Mesodermal cell (in vitro differentiated cells): Measurements from ENCODE around the gene PRRT1.

Experiments used
- H3K27ac ChIP-seq: 2 replicates; pipeline ENCODE4 v1.7.0; 2013; ENCODE audit warnings: mild to moderate bottlenecking, low read depth, low read length, moderate library complexity; ENCODE audit not compliant: severe bottlenecking
- H3K36me3 ChIP-seq: 2 replicates; pipeline ENCODE4 v1.7.1; 2013; ENCODE audit warnings: mild to moderate bottlenecking, low read length, moderate library complexity; ENCODE audit not compliant: control insufficient read depth, insufficient read depth
- H3K4me1 ChIP-seq: one replicate; pipeline ENCODE4 v1.7.1; 2013; ENCODE audit warnings: mild to moderate bottlenecking, low read length; ENCODE audit not compliant: insufficient read depth, control insufficient read depth, poor library complexity, severe bottlenecking
- H3K4me3 ChIP-seq: 2 replicates; pipeline ENCODE4 v1.7.0; 2013; ENCODE audit warnings: low read length, control low read depth, mild to moderate bottlenecking; ENCODE audit not compliant: insufficient read depth, poor library complexity, severe bottlenecking; ENCODE audit errors: extremely low read depth
- H3K9me3 ChIP-seq: 2 replicates; pipeline ENCODE4 v1.7.1; 2013; ENCODE audit warnings: mild to moderate bottlenecking, low read length, moderate library complexity; ENCODE audit not compliant: control insufficient read depth
- WGBS, 2 experiments: methylation state at CpG; one replicate each; pipeline ENCODE4 v1.1.5; 2013; ENCODE audit warnings: missing lambda C conversion rate in 2 of 2; ENCODE audit not compliant: insufficient coverage in 2 of 2; 5-methylcytosine and 5-hydroxymethylcytosine counted together

The PRRT1 gene

DNA sequence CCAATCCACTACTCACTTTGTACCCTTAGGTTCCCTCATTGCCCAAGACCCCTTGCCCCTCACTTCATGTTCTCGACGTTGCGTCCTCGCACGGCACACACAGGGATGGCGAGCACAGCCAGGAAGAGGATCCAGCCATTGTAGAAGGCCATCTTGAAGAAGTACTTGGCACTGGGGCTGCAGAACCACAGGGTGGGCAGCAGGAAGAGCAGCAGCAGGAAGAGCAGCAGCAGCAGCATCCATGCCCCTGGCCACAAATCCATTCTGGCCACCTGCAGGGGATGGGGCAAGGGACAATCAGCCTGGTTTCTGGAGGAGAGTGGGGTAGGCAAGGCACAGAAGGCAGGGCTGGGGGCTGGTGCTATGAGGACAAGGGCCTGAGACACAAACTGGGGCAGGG is 19.5 kb upstream of the PRRT1 start:
- Histone ChIP-seq H3K4me3 (no peak overlapping the region), H3K9me3 (no peaks in the 10 kb centered on the region), H3K4me1 (peaks cover 25% of the 10 kb centered on the region), H3K36me3 (peaks cover 63% of the 10 kb centered on the region), H3K27ac (no peak overlapping the region)
- 96 to 98% methylated on average over 6 of the region's 6 CpGs for WGBS, 2 experiments

DNA sequence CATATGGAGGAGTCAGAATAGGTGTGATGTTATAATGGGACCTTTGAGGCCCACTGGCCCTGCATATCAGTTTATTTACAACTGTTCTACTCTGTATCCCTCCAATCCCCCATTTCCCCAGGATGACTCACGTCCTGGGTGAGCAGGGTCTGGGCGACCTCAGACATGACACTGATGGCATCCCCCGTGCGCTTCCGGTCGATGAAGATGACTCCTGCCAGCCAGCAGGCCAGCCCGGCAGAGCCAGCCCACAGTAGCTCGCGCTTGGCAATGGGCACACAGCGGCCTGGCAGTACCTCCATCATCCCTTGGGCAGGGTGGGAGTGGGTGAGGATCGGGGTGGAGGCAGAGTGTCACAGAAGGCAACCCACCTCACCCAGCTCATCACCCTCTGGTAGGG is 18.6 kb upstream of the PRRT1 start:
- H3K4me1 ChIP-seq = peaks cover 25% of the 10 kb centered on the region
- H3K9me3 ChIP-seq = no peaks in the 10 kb centered on the region
- peaks cover 72% of the 10 kb centered on the region for H3K36me3 ChIP-seq
- WGBS, 2 experiments = 96 to 98% methylated on average over 9 to 10 of the region's 11 CpGs
- no peak overlapping the region for H3K27ac ChIP-seq
- no peak overlapping the region for H3K4me3 ChIP-seq

DNA sequence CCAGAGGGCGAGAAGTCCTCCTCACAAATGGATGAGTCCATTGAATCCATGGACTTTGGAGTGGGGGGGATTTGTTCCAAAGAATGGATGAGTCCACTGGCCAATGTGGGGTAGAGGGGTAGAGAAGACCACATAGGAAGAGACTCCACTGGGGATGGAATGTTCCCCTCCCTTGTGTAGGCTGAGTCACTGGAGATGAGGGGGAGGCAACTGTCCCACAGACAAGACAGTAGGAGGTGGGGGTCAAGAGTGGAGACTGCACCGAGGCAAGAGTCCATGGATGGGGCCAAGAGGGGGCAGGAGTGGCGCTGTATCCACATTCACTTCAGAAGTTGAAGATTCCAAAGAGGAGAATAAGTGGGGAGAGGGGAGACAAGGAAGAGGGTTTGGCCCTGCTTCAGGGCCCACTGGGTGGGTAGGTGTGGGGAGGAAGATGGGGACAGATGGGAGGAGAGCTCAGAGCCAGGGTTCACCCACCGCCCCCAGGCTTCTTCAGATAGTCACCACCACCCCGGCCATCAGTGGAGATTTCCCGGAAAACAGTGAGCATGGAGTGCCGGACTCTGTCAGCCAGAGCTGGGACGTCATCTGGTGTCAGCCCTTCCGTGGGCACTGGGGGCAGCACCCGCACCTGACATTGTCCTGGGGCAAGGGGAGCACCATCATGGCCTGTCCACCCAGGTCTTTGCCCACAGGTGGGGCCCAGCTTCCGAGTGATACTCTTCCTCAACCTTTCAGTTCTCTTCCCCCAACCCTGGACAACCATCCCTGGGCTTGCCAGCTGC is 17.3 kb upstream of the PRRT1 start:
- H3K36me3 ChIP-seq = peaks cover 77% of the 10 kb centered on the region
- no peak overlapping the region for H3K4me3 ChIP-seq
- H3K9me3 ChIP-seq = no peaks in the 10 kb centered on the region
- H3K4me1 ChIP-seq = peaks cover 16% of the 10 kb centered on the region
- WGBS, 2 experiments = 92 to 95% methylated on average over 8 to 11 of the region's 11 CpGs
- H3K27ac ChIP-seq = no peak overlapping the region

DNA sequence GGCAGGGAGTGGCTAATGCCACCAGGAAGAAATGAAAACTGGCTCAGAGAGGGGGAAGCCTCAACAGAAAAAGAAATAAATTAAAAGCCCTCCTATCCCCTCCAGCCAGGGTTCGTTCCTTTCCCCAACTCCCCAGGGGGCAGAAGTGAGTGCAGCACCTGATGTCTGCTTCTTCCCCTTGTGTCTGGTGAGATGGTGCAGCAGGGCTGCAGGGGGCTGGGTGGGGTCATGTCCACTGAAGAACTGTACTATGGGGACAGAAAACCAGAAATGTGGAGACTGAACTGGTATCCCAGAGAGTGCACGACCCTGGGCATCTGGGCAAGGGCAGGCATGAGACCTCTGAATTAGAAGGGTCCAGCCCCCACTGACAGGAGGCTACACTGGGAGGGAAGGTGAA is 16.6 kb upstream of the PRRT1 start:
- WGBS, 2 experiments = 87 to 100% methylated on average over 1 to 2 of the region's 2 CpGs
- H3K4me1 ChIP-seq = peaks cover 16% of the 10 kb centered on the region
- H3K27ac ChIP-seq = peak overlapping the region; percentile 46
- H3K9me3 ChIP-seq = no peaks in the 10 kb centered on the region
- peaks cover 78% of the 10 kb centered on the region for H3K36me3 ChIP-seq
- no peak overlapping the region for H3K4me3 ChIP-seq

DNA sequence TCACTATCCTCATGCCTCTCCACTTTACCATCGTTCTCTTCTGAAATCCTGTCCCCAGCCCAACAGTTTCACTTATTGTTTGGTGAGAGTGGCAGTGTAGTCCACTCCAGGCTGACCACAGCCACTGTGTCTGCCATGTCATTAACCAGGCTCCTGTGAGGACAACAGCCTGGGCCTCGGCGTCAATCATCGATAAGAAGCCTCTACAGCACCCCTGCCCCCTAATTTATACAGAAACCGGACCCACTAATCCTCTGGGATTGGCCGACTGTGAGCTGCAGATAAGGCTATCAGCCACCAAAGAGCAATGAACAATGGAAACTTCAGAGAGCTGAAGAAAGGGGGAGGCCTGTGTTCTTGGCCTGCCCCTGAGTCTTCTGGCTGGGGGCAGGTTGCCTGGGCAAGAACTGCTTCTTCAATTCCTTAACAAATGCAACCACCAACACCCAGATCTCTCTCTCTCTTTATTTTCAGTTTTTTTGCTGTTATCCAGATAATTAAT is 16.1 kb upstream of the PRRT1 start:
- H3K4me3 ChIP-seq = no peak overlapping the region
- peak overlapping the region; percentile 46 for H3K27ac ChIP-seq
- H3K9me3 ChIP-seq = no peaks in the 10 kb centered on the region
- peaks cover 83% of the 10 kb centered on the region for H3K36me3 ChIP-seq
- H3K4me1 ChIP-seq = peaks cover 16% of the 10 kb centered on the region
- WGBS, 2 experiments = 86 to 90% methylated on average over 2 of the region's 6 CpGs

DNA sequence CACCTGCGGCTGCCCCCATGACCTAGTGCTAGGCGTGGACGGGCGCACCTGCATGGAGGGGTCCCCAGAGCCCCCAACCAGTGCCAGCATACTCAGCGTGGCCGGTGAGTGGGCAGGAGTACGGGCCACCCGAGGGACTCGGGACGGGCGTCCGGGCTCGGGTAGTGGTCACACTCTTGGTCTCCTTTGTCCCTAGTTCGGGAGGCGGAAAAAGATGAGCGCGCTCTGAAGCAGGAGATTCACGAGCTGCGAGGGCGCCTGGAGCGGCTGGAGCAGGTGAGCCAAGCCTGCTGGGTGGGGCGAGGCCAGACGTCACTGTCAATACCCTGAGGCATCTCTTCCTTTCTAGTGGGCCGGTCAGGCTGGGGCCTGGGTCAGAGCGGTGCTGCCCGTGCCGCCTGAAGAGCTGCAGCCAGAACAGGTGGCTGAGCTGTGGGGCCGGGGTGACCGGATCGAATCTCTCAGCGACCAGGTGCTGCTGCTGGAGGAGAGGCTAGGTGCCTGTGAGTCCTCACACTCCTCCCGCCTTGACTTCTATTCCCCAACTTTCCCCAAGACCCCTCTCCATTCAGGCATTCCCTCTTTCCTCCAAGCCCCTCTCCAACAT is 15.5 kb upstream of the PRRT1 start:
- no peak overlapping the region for H3K4me3 ChIP-seq
- H3K9me3 ChIP-seq = no peaks in the 10 kb centered on the region
- 94 to 96% methylated on average over 32 of the region's 32 CpGs for WGBS, 2 experiments
- H3K36me3 ChIP-seq = peaks cover 88% of the 10 kb centered on the region
- peaks cover 16% of the 10 kb centered on the region for H3K4me1 ChIP-seq
- peak overlapping the region; percentile 46 for H3K27ac ChIP-seq

DNA sequence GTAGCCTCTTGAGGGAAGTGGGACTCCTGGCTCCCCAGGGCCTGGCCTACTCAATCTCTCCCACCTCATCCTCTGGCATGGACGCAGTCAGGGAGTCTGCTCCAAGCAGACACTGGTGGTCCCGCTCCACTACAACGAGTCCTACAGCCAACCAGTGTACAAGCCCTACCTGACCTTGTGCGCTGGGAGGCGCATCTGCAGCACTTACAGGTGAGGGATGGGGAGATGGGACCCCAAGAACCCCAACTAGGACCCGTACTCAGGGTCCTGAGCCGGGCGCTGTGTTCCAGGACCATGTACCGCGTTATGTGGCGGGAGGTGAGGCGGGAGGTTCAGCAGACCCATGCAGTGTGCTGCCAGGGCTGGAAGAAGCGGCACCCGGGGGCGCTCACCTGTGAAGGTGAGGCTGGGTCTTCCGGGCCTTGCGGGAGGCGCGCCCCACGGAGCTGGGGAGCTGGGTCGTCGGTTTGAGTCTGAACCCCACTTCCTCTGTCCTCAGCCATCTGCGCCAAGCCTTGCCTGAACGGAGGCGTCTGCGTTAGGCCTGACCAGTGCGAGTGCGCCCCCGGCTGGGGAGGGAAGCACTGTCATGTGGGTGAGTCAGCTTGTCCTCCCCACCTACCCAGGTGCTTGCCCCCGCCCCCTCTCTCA is 14.8 kb upstream of the PRRT1 start:
- Histone ChIP-seq H3K4me3 (no peak overlapping the region), H3K4me1 (peaks cover 16% of the 10 kb centered on the region), H3K27ac (no peak overlapping the region), H3K36me3 (peaks cover 90% of the 10 kb centered on the region), H3K9me3 (no peaks in the 10 kb centered on the region)
- WGBS, 2 experiments = 93 to 94% methylated on average over 24 to 28 of the region's 30 CpGs

DNA sequence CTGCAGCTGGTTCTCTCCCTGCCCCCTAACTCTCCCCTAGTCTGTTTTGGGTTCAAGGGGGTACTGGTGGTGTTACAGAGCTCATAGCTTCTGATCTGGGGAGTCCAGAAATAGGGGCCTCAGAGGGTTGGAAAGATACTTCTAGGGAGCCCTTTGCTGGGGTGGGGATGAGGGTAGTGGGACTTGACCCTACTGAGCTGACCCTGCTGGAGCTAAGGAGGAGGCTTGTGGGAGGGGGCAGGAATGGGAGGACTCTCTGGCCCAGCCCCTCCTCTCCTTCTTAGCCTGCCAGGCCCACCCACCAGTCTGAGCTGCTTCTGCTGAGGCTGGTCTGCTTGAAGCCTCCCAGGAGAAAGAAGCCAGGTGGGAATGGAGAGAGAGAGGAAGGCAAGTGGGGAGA is 12.6 kb upstream of the PRRT1 start, which contains the start of gene EGFL8:
TSS of gene EGFL8 (plus strand) at position 301 of the 400 bp plus-strand sequence. CDS start 1,571 bp downstream, outside the sequence.
- Histone ChIP-seq H3K9me3 (no peaks in the 10 kb centered on the region), H3K4me3 (no peak within 1 kb of the TSS), H3K27ac (peak within 1 kb of the TSS; percentile 83), H3K4me1 (peaks cover 8% of the 10 kb centered on the region), H3K36me3 (peaks cover 80% of the 10 kb centered on the region)

DNA sequence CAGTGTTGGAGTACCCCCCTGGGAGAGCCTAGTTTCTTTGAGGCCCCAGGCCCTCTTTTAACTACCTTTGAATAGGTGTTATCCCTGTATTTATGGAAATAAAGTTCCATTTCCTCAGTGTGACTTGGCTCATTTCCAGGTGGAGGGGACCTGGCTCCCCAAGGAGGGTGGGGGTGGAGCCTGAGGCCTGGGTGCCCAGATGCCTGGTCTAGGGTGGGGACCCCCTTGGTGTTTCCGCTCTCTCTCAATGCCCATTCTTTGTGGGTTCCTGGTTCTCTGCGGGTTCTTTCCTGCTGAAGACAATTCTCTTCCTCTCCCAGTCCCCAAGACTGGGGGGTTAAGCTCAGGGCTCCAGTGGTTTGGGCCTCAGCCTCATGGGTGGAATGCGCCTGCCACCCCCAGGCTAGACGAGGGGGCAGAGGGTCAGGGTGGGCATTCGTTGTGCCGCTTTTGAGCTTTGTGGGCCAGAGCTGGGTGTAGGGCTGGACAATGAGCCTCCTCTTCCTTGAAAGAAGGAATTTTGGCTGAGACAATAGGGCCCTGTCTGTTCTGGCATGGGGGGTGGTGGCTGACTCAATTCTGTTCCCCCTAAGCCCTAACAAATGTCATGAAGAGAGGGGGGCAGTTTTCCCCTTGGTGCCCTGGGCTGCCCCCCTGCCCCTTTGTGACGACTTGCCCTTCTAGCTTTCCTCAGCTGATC is 12.0 kb upstream of the PRRT1 start:
- Histone ChIP-seq H3K27ac (peak overlapping the region; percentile 83), H3K4me1 (peaks cover 7% of the 10 kb centered on the region), H3K36me3 (peaks cover 79% of the 10 kb centered on the region), H3K9me3 (no peaks in the 10 kb centered on the region), H3K4me3 (no peak overlapping the region)
- WGBS, 2 experiments = 90 to 100% methylated on average over 3 to 6 of the region's 7 CpGs

DNA sequence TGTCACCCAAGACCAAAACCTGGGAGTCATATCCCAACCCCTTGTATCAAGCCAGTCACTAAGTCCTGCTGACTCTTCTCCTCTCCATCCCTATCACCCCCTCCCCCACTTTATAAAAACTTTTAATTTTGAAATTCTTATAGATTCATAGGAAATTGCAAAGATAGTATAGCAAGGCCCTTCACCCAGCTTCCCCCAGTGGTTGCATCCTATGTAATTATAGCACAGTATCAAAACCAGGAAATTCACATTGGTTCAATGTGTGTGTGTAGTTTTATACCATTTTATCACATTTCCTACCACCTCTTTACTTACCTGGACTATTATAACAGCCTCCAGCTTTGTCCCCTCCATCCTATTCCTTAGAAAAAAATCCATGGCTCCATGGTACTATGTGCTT is 6.3 kb upstream of the PRRT1 start:
- Histone ChIP-seq H3K4me1 (peaks cover 12% of the 10 kb centered on the region), H3K27ac (no peak overlapping the region), H3K9me3 (no peaks in the 10 kb centered on the region), H3K36me3 (peaks cover 64% of the 10 kb centered on the region), H3K4me3 (no peak overlapping the region)
